Gastrocnemius medialis (tissue), 4 donors: ENCODE results near the gene TSC22D2. TPM values are rescaled to one million over a fixed set of nuclear protein-coding genes. Genes with fewer than 3 reads are reported as not detected.
A peak's percentile ranks its signal among the peaks of the same experiment; 100 is the strongest.

ENCODE experiments used
- ATAC-seq, 2 donors: fragments of 150-250 bp; one replicate each; pipeline ENCODE4 v1.9.1; 2016
- DNase-seq, 2 donors: peaks; one replicate each; pipeline ENCODE4 v3.0.0-alpha.2; 2019
- H3K27ac ChIP-seq, 4 donors: fragments of 200-600 bp; sonication (generic); 1 replicate in 1 of 4; 2 replicates in 3 of 4; pipeline ENCODE4 v1.5.1; 2016 to 2018; ENCODE audit warnings: mild to moderate bottlenecking in 2 of 4, moderate library complexity in 1 of 4
- H3K27me3 ChIP-seq, 3 donors: fragments of 200-600 bp; sonication (generic) in 2 of 3; 1 replicate in 1 of 3; 2 replicates in 2 of 3; pipeline versions ENCODE4 v1.5.1 to v1.6.0; 2016 to 2019; ENCODE audit warnings: mild to moderate bottlenecking in 1 of 3, moderate library complexity in 1 of 3
- H3K36me3 ChIP-seq, 2 donors: fragments of 200-600 bp; sonication (generic) in 1 of 2; one replicate each; pipeline ENCODE4 v1.5.1; 2017 to 2018
- H3K4me1 ChIP-seq, 2 donors: fragments of 200-600 bp; sonication (generic) in 1 of 2; one replicate each; pipeline ENCODE4 v1.5.1; 2016 to 2017; ENCODE audit warnings: mild to moderate bottlenecking in 2 of 2
- H3K4me3 ChIP-seq, 4 donors: fragments of 200-600 bp; sonication (generic) in 3 of 4; 1 replicate in 1 of 4; 2 replicates in 3 of 4; pipeline ENCODE4 v1.5.1; 2016 to 2019; ENCODE audit warnings: mild to moderate bottlenecking in 2 of 4
- H3K9me3 ChIP-seq, 3 donors: fragments of 200-600 bp; sonication (generic) in 2 of 3; 1 replicate in 1 of 3; 2 replicates in 2 of 3; pipeline ENCODE4 v1.5.1; 2016 to 2019
- POLR2A ChIP-seq, 2 donors: fragments of 450-650 bp; IDR thresholded peaks; one replicate each; pipeline ENCODE4 v1.6.1; 2017; ENCODE audit warnings: antibody characterized with exemption in 2 of 2, mild to moderate bottlenecking in 2 of 2, moderate library complexity in 2 of 2
- in situ Hi-C, 4 donors: fragments of 200-750 bp; cut with MboI; loops; one replicate each; pipeline versions ENCODE4 v1.15.0 to v1.8.0; 2017; ENCODE audit warnings: low sequenced_read_pairs in 4 of 4
- intact Hi-C: fragments of 100-400 bp; cut with DNase I; formaldehyde crosslinking; loops from one replicate; pipeline ENCODE4 v1.15.1; 2023; ENCODE audit warnings: low total_unique reads
- total RNA-seq, 4 donors: library from RNA; depleted of rRNA; stranded (reverse); fragments of >200 nt; gene quantifications; one replicate each; pipeline versions ENCODE4 v1.1.0 to v1.2.3, GENCODE V29; 2016
- TF ChIP-seq, protein P1 (sequence below), 5 experiments: fragments of 450-650 bp in 3 of 5; fragments of 200-600 bp in 2 of 5; sonication (generic) in 2 of 5; IDR thresholded peaks in 4 of 5; conservative IDR thresholded peaks in 1 of 5; 1 replicate in 4 of 5; 2 replicates in 1 of 5; pipeline ENCODE4 v1.5.1; 2016 to 2019; ENCODE audit warnings: antibody characterized with exemption in 5 of 5, mild to moderate bottlenecking in 3 of 5, moderate library complexity in 3 of 5

The TSC22D2 gene
- total RNA-seq, 4 donors from 2014 or later = 12.9 to 16.1 (median 14.0) TPM

DNA sequence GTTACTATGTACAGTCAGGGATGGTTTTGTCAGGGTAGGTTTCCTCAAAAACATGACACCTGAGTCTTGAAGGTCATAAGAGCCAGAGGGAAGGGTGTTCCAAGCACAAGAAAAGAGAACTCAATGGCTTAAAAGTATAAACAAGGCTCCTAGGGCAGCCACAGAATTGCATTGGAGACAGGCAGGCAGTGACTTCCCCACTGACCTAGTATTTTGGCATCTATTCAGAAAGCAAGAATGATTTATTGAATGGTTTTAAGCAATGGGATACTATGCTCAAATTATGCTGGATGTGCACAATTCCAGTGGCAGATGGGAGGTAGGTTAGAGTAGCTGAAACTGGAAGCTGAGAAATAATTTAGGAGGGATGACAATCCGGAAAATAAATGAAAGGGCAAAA lies 54.0 kb downstream of the TSC22D2 start:
- in situ Hi-C loops (no loop called here), intact Hi-C loops (no loop called here)
- ATAC-seq (peak in 1 of 2 donors; percentile 61), DNase-seq (no peak)
- Histone ChIP-seq H3K27me3 (no peaks in the 10 kb centered on the region), H3K4me1 (no peaks in the 10 kb centered on the region), H3K27ac (no peak overlapping the region), H3K4me3 (no peak overlapping the region), H3K9me3 (no peaks in the 10 kb centered on the region), H3K36me3 (peaks cover 0 to 20% of the 10 kb centered on the region in 2 donors)
- no peak for TF ChIP-seq POLR2A (IDR thresholded peaks at IDR 0.05)
- TF ChIP-seq, protein P1, sequence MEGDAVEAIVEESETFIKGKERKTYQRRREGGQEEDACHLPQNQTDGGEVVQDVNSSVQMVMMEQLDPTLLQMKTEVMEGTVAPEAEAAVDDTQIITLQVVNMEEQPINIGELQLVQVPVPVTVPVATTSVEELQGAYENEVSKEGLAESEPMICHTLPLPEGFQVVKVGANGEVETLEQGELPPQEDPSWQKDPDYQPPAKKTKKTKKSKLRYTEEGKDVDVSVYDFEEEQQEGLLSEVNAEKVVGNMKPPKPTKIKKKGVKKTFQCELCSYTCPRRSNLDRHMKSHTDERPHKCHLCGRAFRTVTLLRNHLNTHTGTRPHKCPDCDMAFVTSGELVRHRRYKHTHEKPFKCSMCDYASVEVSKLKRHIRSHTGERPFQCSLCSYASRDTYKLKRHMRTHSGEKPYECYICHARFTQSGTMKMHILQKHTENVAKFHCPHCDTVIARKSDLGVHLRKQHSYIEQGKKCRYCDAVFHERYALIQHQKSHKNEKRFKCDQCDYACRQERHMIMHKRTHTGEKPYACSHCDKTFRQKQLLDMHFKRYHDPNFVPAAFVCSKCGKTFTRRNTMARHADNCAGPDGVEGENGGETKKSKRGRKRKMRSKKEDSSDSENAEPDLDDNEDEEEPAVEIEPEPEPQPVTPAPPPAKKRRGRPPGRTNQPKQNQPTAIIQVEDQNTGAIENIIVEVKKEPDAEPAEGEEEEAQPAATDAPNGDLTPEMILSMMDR (IDR thresholded peaks at IDR 0.05 in 4 of 5, conservative IDR thresholded peaks at IDR 0.05 in 1 of 5) = no peak

DNA sequence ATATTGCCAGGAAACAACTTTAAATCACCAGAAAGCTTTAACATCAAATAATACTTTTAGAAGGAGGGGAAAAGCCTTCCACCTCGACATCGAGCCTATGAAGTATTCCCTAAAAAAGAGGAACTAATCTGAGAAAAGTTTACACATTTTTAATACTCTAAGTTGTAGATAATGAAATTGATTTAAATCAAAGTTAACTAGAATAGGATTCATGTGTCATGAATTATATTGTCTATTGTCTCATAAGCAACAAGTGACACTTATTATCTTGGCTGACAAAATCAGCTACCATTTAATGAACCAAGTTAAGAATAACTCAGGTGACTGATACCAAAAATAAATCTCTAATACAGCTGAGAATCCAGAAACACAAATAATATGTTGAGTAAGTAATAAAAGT lies 56.6 kb downstream of the TSC22D2 start:
- Histone ChIP-seq H3K9me3 (no peaks in the 10 kb centered on the region), H3K27me3 (no peaks in the 10 kb centered on the region), H3K4me1 (peaks cover 4 to 5% of the 10 kb centered on the region in 2 donors), H3K4me3 (no peak overlapping the region), H3K36me3 (no peaks in the 10 kb centered on the region), H3K27ac (no peak overlapping the region)
- ATAC-seq = no peak
- intact Hi-C loops = no loop called here
- no peak for TF ChIP-seq POLR2A (IDR thresholded peaks at IDR 0.05)
- TF ChIP-seq, protein P1 (IDR thresholded peaks at IDR 0.05 in 4 of 5, conservative IDR thresholded peaks at IDR 0.05 in 1 of 5) = no peak
- DNase-seq = no peak
- in situ Hi-C loops = no loop called here

DNA sequence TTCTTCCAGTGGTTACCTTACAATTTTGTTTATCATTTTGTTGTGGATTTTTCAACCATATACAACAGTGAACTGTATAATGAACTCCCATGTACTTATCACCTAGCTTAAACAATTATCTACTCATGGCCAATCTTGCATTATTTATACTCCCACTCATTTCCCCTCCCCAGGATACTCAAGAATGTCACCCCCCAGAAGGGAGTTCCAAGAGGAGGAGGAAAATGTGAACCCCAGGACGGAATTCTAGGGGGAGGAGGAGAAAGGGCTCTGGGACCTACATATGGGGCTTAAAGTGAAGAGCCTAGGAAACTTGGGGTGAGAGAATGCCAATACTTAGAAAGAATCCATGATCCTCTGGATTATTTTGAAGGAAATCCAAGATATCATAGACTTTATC lies 59.3 kb downstream of the TSC22D2 start:
- DNase-seq = no peak
- H3K27ac ChIP-seq = no peak overlapping the region
- H3K9me3 ChIP-seq = no peaks in the 10 kb centered on the region
- intact Hi-C loops (no loop called here), in situ Hi-C loops (no loop called here)
- no peak for TF ChIP-seq POLR2A (IDR thresholded peaks at IDR 0.05)
- TF ChIP-seq, protein P1 (IDR thresholded peaks at IDR 0.05 in 4 of 5, conservative IDR thresholded peaks at IDR 0.05 in 1 of 5) = no peak
- no peak for ATAC-seq
- no peaks in the 10 kb centered on the region for H3K27me3 ChIP-seq
- H3K4me3 ChIP-seq = no peak overlapping the region
- H3K4me1 ChIP-seq = peaks cover 9 to 10% of the 10 kb centered on the region in 2 donors
- H3K36me3 ChIP-seq = no peaks in the 10 kb centered on the region

DNA sequence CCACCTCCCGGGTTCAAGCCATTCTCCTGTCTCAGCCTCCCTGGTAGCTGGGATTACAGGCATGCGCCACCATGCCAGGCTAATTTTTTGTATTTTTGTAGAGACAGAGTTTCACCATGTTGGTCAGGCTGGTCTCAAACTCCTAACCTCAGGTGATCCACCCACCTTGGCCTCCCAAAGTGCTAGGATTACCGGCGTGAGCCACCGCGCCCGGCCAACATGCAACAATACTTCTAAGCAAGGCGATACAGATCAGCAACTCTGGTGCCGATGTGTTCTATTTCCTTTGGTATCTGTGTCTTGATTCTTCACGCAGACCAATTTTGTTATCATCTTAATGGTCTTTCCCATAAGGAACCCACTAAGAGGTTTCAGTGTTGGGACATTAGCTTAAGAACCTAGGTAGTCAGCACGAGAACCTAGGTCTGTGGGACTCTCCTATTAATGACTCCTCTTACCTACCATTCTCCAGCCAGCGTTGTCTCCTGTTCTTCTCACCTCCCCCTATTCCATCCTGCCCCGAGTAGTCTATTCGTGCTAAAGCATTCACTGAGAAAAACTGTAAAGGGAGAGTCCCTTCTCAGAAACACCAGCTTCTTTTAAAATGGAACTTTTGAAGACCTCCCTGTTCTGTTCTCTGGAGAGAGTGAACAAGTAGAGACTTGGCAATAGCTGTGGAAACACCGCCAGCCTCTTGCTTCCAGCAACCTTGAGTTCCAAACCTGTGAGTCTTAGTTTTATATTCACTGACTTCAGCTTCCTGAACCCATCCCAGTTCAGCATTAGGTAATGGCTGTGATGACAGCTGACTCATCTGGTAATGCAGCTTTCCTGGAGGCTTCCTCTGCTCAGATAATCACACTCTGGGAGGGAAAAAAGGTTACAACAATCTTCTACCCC lies 61.2 kb downstream of the TSC22D2 start:
- ATAC-seq (peak; percentile 99 to 100), DNase-seq (peak; percentile 54 to 80)
- H3K36me3 ChIP-seq = no peaks in the 10 kb centered on the region
- in situ Hi-C loops = no loop called here
- no peaks in the 10 kb centered on the region for H3K27me3 ChIP-seq
- H3K27ac ChIP-seq = peak overlapping the region; percentile 48 to 75 (median 58)
- intact Hi-C loops = no loop called here
- TF ChIP-seq POLR2A (IDR thresholded peaks at IDR 0.05) = no peak
- TF ChIP-seq, protein P1 (IDR thresholded peaks at IDR 0.05 in 4 of 5, conservative IDR thresholded peaks at IDR 0.05 in 1 of 5) = no peak
- no peak overlapping the region for H3K4me3 ChIP-seq
- peaks cover 9 to 10% of the 10 kb centered on the region in 2 donors for H3K4me1 ChIP-seq
- H3K9me3 ChIP-seq = no peaks in the 10 kb centered on the region
